ENCODE measurements around the gene OR6K2.

Gene OR6K2

GRCh38 chr1:158731707-158732106 lies 31.3 kb upstream of the OR6K2 start:
- Histone ChIP-seq H3K9me3 (ENCODE audit: control insufficient read depth, insufficient read depth, low read length) (no peaks in the 10 kb centered on the region), H3K79me2 (ENCODE audit: control insufficient read depth, low read length) (no peaks in the 10 kb centered on the region), H3K36me3 (ENCODE audit: control insufficient read depth, low read length) (no peaks in the 10 kb centered on the region), H4K20me1 (ENCODE audit: control insufficient read depth, insufficient read depth, low read depth, low read length) (no peaks in the 10 kb centered on the region), H3K27ac (ENCODE audit: low read depth, low read length) (no peak overlapping the region), H3K4me1 (ENCODE audit: control insufficient read depth, low read length) (no peaks in the 10 kb centered on the region), H3K9me2 (replicated peaks; ENCODE audit: control insufficient read depth, low read length) (no peaks in the 10 kb centered on the region), H3K27me3 (ENCODE audit: control insufficient read depth, low read length) (no peaks in the 10 kb centered on the region), H3F3A (ENCODE audit: control insufficient read depth, insufficient read depth) (no peaks in the 10 kb centered on the region), H3K4me2 (ENCODE audit: low read length) (no peak overlapping the region), H3K4me3 (ENCODE audit: low read length) (no peak overlapping the region)
- no peak for TF ChIP-seq CTCF (IDR thresholded peaks at IDR 0.05; ENCODE audit: low read depth, low read length, poor library complexity, severe bottlenecking)
- TF ChIP-seq EZH2phosphoT487 (IDR thresholded peaks at IDR 0.05; ENCODE audit: borderline replicate concordance, low read length), result no peak

- no peaks in the 10 kb centered on the region for H3K4me1 ChIP-seq (ENCODE audit: control insufficient read depth, low read length)
- H3K27me3 ChIP-seq (ENCODE audit: control insufficient read depth, low read length), result no peaks in the 10 kb centered on the region
- no peaks in the 10 kb centered on the region for H3F3A ChIP-seq (ENCODE audit: control insufficient read depth, insufficient read depth)
- TF ChIP-seq EZH2phosphoT487 (IDR thresholded peaks at IDR 0.05; ENCODE audit: borderline replicate concordance, low read length) (no peak), CTCF (IDR thresholded peaks at IDR 0.05; ENCODE audit: low read depth, low read length, poor library complexity, severe bottlenecking) (no peak)
- H3K27ac ChIP-seq (ENCODE audit: low read depth, low read length), result no peak overlapping the region
- H3K4me3 ChIP-seq (ENCODE audit: low read length), result no peak overlapping the region
- H3K9me3 ChIP-seq (ENCODE audit: control insufficient read depth, insufficient read depth, low read length), result no peaks in the 10 kb centered on the region
- H3K79me2 ChIP-seq (ENCODE audit: control insufficient read depth, low read length), result no peaks in the 10 kb centered on the region
- no peaks in the 10 kb centered on the region for H3K9me2 ChIP-seq (replicated peaks; ENCODE audit: control insufficient read depth, low read length)
- no peaks in the 10 kb centered on the region for H3K36me3 ChIP-seq (ENCODE audit: control insufficient read depth, low read length)
- H3K4me2 ChIP-seq (ENCODE audit: low read length), result no peak overlapping the region
- no peaks in the 10 kb centered on the region for H4K20me1 ChIP-seq (ENCODE audit: control insufficient read depth, insufficient read depth, low read depth, low read length)
Measured at GRCh38 chr1:158730453-158730852, 30.0 kb upstream of the OR6K2 start.

- H3K9me2 ChIP-seq (replicated peaks; ENCODE audit: control insufficient read depth, low read length), result no peaks in the 10 kb centered on the region
- no peaks in the 10 kb centered on the region for H3F3A ChIP-seq (ENCODE audit: control insufficient read depth, insufficient read depth)
- H3K4me2 ChIP-seq (ENCODE audit: low read length), result no peak overlapping the region
- no peaks in the 10 kb centered on the region for H3K36me3 ChIP-seq (ENCODE audit: control insufficient read depth, low read length)
- no peaks in the 10 kb centered on the region for H4K20me1 ChIP-seq (ENCODE audit: control insufficient read depth, insufficient read depth, low read depth, low read length)
- no peak overlapping the region for H3K27ac ChIP-seq (ENCODE audit: low read depth, low read length)
- H3K27me3 ChIP-seq (ENCODE audit: control insufficient read depth, low read length), result no peaks in the 10 kb centered on the region
- no peaks in the 10 kb centered on the region for H3K79me2 ChIP-seq (ENCODE audit: control insufficient read depth, low read length)
- H3K9me3 ChIP-seq (ENCODE audit: control insufficient read depth, insufficient read depth, low read length), result no peaks in the 10 kb centered on the region
- H3K4me3 ChIP-seq (ENCODE audit: low read length), result no peak overlapping the region
- TF ChIP-seq CTCF (IDR thresholded peaks at IDR 0.05; ENCODE audit: low read depth, low read length, poor library complexity, severe bottlenecking), result no peak
- no peak for TF ChIP-seq EZH2phosphoT487 (IDR thresholded peaks at IDR 0.05; ENCODE audit: borderline replicate concordance, low read length)
- H3K4me1 ChIP-seq (ENCODE audit: control insufficient read depth, low read length), result no peaks in the 10 kb centered on the region
Measured at GRCh38 chr1:158728510-158729225, 28.2 kb upstream of the OR6K2 start.

Measured in DOHH2 (cell line).